NOMO-1 treated with dmso at 0.1 percent for 144 hours (cell line): ENCODE data around the gene PCDHB6.
"Not testable (repeated sequence)": the region's sequence is repeated elsewhere in the genome, so short reads cannot be mapped to it uniquely, and the experiment has no call there.

Source experiments
- DNase-seq: peaks from one replicate; lab custom pipeline; 2025; ENCODE audit not compliant: unreplicated experiment; lab: John Stamatoyannopoulos, UW

PCDHB6 gene

GRCh38 chr5:141157901-141158300 is 8.0 kb downstream of the PCDHB6 start:
- DNase-seq = not testable (repeated sequence)

GRCh38 chr5:141172381-141173204 is 22.7 kb downstream of the PCDHB6 start, which contains the start of gene PCDHB7:
Gene PCDHB7 (plus strand): TSS chr5:141172644. CDS start chr5:141172836, 192 bp downstream.
- DNase-seq = no peak

- not testable (repeated sequence) for DNase-seq
Measured at GRCh38 chr5:141174291-141175104, 24.6 kb downstream of the PCDHB6 start.

- no peak for DNase-seq
Measured at GRCh38 chr5:141175933-141176332, 26.1 kb downstream of the PCDHB6 start.

- DNase-seq = not testable (repeated sequence)
Measured at GRCh38 chr5:141177577-141178191, 27.8 kb downstream of the PCDHB6 start, which contains the start of gene PCDHB8. Gene PCDHB8 (plus strand): TSS chr5:141177790. CDS start chr5:141178035, 245 bp downstream.

- DNase-seq = not testable (repeated sequence)
Measured at GRCh38 chr5:141179371-141179770, 29.5 kb downstream of the PCDHB6 start.

GRCh38 chr5:141179876-141180275 is 30.0 kb downstream of the PCDHB6 start:
- DNase-seq = not testable (repeated sequence)

GRCh38 chr5:141180313-141180712 is 30.5 kb downstream of the PCDHB6 start:
- DNase-seq = no peak

GRCh38 chr5:141182248-141182647 is 32.4 kb downstream of the PCDHB6 start, which contains the start of gene PCDHB16:
Gene PCDHB16 (plus strand): TSS chr5:141182387. CDS start chr5:141182560, 173 bp downstream.
- no peak for DNase-seq

- not testable (repeated sequence) for DNase-seq
Measured at GRCh38 chr5:141184117-141184855, 34.4 kb downstream of the PCDHB6 start.

- DNase-seq = no peak
Measured at GRCh38 chr5:141186897-141187512, 37.1 kb downstream of the PCDHB6 start, which contains the start of gene PCDHB9. Gene PCDHB9 (plus strand): TSS chr5:141187161. CDS start chr5:141187319, 158 bp downstream.

GRCh38 chr5:141188682-141189081 is 38.8 kb downstream of the PCDHB6 start:
- DNase-seq = not testable (repeated sequence)

GRCh38 chr5:141189131-141189530 is 39.3 kb downstream of the PCDHB6 start:
- DNase-seq = not testable (repeated sequence)

- DNase-seq = no peak
Measured at GRCh38 chr5:141192110-141192725, 42.4 kb downstream of the PCDHB6 start, which contains the start of gene PCDHB10. Gene PCDHB10 (plus strand): TSS chr5:141192353. CDS start chr5:141192553, 200 bp downstream.

- DNase-seq = not testable (repeated sequence)
Measured at GRCh38 chr5:141194332-141194731, 44.5 kb downstream of the PCDHB6 start.

- DNase-seq = no peak
Measured at GRCh38 chr5:141196363-141196762, 46.5 kb downstream of the PCDHB6 start.

GRCh38 chr5:141199359-141200235 is 49.7 kb downstream of the PCDHB6 start, which contains the start of gene PCDHB11:
Gene PCDHB11 (plus strand): TSS chr5:141199627. CDS start chr5:141199775, 148 bp downstream.
- DNase-seq = no peak

- DNase-seq = not testable (repeated sequence)
Measured at GRCh38 chr5:141201126-141201525, 51.3 kb downstream of the PCDHB6 start.
